Panc1 (cell line): ENCODE measurements around the gene MAIP1.

ENCODE experiments used
- CTCF ChIP-seq: fragments of 450-650 bp; IDR thresholded peaks from 2 replicates; pipeline ENCODE4 v1.5.1; 2017; ENCODE audit warnings: mild to moderate bottlenecking
- POLR2AphosphoS5 ChIP-seq: IDR thresholded peaks from 2 replicates; pipeline ENCODE4 v1.6.1; 2012; ENCODE audit warnings: mild to moderate bottlenecking, low read depth, low read length, moderate library complexity
- REST ChIP-seq, 2 experiments: IDR thresholded peaks; 2 replicates each; pipeline ENCODE4 v1.6.1; 2011 to 2012; ENCODE audit warnings: low read depth in 2 of 2, control low read depth in 1 of 2, low read length in 1 of 2, mild to moderate bottlenecking in 1 of 2, moderate library complexity in 1 of 2; ENCODE audit not compliant: insufficient read depth in 1 of 2

DNA sequence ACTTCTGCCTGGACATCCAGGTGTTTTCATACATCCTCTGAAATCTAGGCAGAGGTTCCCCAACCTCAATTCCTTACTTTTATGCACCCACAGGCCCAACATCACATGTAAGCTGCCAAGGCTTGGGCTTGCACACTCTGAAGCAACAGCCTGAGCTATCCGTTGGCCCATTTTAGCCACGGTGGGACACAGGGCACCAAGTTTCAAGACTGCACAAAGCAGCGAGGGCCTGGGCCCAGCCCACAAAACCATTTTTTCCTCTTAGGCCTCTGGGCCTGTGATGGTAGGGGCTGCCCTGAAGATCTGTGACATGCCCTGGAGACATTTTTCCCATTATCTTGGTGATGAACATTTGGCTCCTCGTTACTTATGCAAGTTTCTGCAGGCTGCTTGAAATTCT, 38.4 kb upstream of the MAIP1 start:
- TF ChIP-seq CTCF: no peak
- no peak for TF ChIP-seq REST (IDR thresholded peaks at IDR 0.05; ENCODE audit: insufficient read depth in 1 of 2, low read depth in 2 of 2, low read length in 1 of 2)
- no peak for TF ChIP-seq POLR2AphosphoS5
